T-helper 9 cell (primary cell): Measurements from ENCODE around the gene SPG7.

Experiments used
- DNase-seq: peaks from one replicate; pipeline ENCODE4 v3.0.0-alpha.2; 2020

The SPG7 gene

GRCh38 chr16:89548344-89549006, 40.3 kb downstream of the SPG7 start:
- no peak for DNase-seq

GRCh38 chr16:89549007-89549700, 41.0 kb downstream of the SPG7 start:
- DNase-seq: no peak

- DNase-seq: no peak
These were observed 42.3 kb downstream of the SPG7 start for GRCh38 chr16:89550421-89551007.

GRCh38 chr16:89552329-89552728, 44.1 kb downstream of the SPG7 start:
- DNase-seq: no peak

GRCh38 chr16:89552913-89553312, 44.7 kb downstream of the SPG7 start:
- DNase-seq: no peak

GRCh38 chr16:89553733-89554132, 45.5 kb downstream of the SPG7 start:
- no peak for DNase-seq

GRCh38 chr16:89554343-89554742, 46.1 kb downstream of the SPG7 start:
- DNase-seq: no peak

GRCh38 chr16:89555265-89555664, 47.1 kb downstream of the SPG7 start:
- no peak for DNase-seq

- DNase-seq: no peak
These were observed 47.6 kb downstream of the SPG7 start for GRCh38 chr16:89555780-89556179.

GRCh38 chr16:89556750-89557689, 48.8 kb downstream of the SPG7 start:
- peak; percentile 78 for DNase-seq

- DNase-seq: no peak
These were observed 49.7 kb downstream of the SPG7 start for GRCh38 chr16:89557690-89558490.

GRCh38 chr16:89560378-89561141, 52.4 kb downstream of the SPG7 start, which contains the start of gene RPL13:
RPL13 (plus strand) TSS chr16:89560682; CDS start chr16:89560960, 278 bp downstream.
- DNase-seq: peak; percentile 86

GRCh38 chr16:89561142-89561883, 53.1 kb downstream of the SPG7 start:
- DNase-seq: no peak

GRCh38 chr16:89561884-89562599, 53.8 kb downstream of the SPG7 start:
- DNase-seq: no peak

GRCh38 chr16:89562939-89563338, 54.7 kb downstream of the SPG7 start:
- no peak for DNase-seq

- DNase-seq: no peak
These were observed 55.6 kb downstream of the SPG7 start for GRCh38 chr16:89563639-89564392.

GRCh38 chr16:89564476-89565255, 56.5 kb downstream of the SPG7 start:
- no peak for DNase-seq

- DNase-seq: no peak
These were observed 57.0 kb downstream of the SPG7 start for GRCh38 chr16:89565256-89565505.
